Measurements from ENCODE around the gene SLC9B1. TPM values are rescaled to one million over a fixed set of nuclear protein-coding genes. Genes with fewer than 3 reads are reported as not detected.

SLC9B1 gene
- total RNA-seq, 2 experiments from 2014 or later: 3.6 to 3.7 TPM

DNA sequence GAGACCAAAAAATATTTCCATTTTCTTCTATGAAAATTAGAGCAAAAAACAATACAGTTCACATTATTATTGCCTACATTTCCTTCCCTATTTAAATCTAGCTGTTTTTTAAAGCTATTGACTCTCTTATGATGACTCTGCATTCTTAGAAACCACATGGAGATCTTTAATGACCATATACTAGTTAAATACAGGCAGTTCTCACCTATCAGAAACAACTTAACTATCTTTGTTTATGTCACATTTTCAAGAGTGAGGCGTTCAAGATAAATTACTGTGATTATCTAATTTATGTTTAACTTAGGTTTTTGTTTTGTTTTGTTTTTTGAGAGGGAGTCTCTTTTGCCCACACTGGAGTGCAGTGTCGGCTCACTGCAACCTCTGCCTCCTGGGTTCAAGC is 147.7 kb downstream of the SLC9B1 start:
- Mint-ChIP-seq H3K36me3 (ENCODE audit: low read depth) (peaks cover 45% of the 10 kb centered on the region), H3K4me3 (no peak overlapping the region), H3K9me3 (no peaks in the 10 kb centered on the region), H3K4me1 (ENCODE audit: low read depth) (peaks cover 65% of the 10 kb centered on the region), H3K27ac (peak overlapping the region; percentile 6), H3K27me3 (no peaks in the 10 kb centered on the region)
- no peak for DNase-seq
- TF ChIP-seq, protein P1, sequence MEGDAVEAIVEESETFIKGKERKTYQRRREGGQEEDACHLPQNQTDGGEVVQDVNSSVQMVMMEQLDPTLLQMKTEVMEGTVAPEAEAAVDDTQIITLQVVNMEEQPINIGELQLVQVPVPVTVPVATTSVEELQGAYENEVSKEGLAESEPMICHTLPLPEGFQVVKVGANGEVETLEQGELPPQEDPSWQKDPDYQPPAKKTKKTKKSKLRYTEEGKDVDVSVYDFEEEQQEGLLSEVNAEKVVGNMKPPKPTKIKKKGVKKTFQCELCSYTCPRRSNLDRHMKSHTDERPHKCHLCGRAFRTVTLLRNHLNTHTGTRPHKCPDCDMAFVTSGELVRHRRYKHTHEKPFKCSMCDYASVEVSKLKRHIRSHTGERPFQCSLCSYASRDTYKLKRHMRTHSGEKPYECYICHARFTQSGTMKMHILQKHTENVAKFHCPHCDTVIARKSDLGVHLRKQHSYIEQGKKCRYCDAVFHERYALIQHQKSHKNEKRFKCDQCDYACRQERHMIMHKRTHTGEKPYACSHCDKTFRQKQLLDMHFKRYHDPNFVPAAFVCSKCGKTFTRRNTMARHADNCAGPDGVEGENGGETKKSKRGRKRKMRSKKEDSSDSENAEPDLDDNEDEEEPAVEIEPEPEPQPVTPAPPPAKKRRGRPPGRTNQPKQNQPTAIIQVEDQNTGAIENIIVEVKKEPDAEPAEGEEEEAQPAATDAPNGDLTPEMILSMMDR (IDR thresholded peaks at IDR 0.05): no peak
- Histone ChIP-seq H3K4me3 (ENCODE audit: low read length) (no peak overlapping the region), H3K36me3 (ENCODE audit: insufficient read depth, low read length) (peaks cover 21% of the 10 kb centered on the region), H3K4me1 (ENCODE audit: insufficient read depth, low read length) (peaks cover 18% of the 10 kb centered on the region), H3K27me3 (ENCODE audit: control insufficient read depth in 1 of 2, insufficient read depth in 2 of 2, low read length in 2 of 2) (no peaks in the 10 kb centered on the region), H3K27ac (ENCODE audit: low read depth in 1 of 2, low read length in 2 of 2) (no peak overlapping the region), H3K9me3 (ENCODE audit: control insufficient read depth in 1 of 2, insufficient read depth in 1 of 2, low read length in 2 of 2) (no peaks in the 10 kb centered on the region)
- intact Hi-C loops (cut with DNase I, micrococcal nuclease): loop anchor here in 1 of 2 experiments (5.0 kb wide), 2 partner anchors 146 to 424 kb away; partner anchors contain the start of gene SLC9B1
- ChIA-PET CTCF (interaction anchor here (0.5 kb wide), 1 partner anchor 327 kb away, joined by 3 read pairs; no protein-coding TSS in a partner anchor), POLR2A (interaction anchor here (0.8 to 4.3 kb wide), 2 partner anchors 45 to 74 kb away, joined by 3 to 36 read pairs; partner anchors contain the start of gene UBE2D3)
- no peak for ATAC-seq (ENCODE audit: poor library complexity)

- H3K27ac Mint-ChIP-seq: peak overlapping the region; percentile 98
- DNase-seq (peak in 1 of 14 experiments; percentile 15), ATAC-seq (ENCODE audit: poor library complexity) (no peak)
- no peaks in the 10 kb centered on the region for H3K9me3 Mint-ChIP-seq
- H3K27me3 ChIP-seq (ENCODE audit: control insufficient read depth in 1 of 2, insufficient read depth in 2 of 2, low read length in 2 of 2): no peaks in the 10 kb centered on the region
- no peaks in the 10 kb centered on the region for H3K27me3 Mint-ChIP-seq
- intact Hi-C loops (cut with DNase I, micrococcal nuclease): loop anchor here (1.0 to 10.0 kb wide), 6 partner anchors 41 to 422 kb away; partner anchors contain the start of genes MANBA (in 2 of the 2), BDH2 (in 1 of the 2) and SLC9B1 (in 1 of the 2)
- H3K27ac ChIP-seq (ENCODE audit: low read depth in 1 of 2, low read length in 2 of 2): peak overlapping the region; percentile 94 to 96
- peaks cover 7% of the 10 kb centered on the region for H3K36me3 ChIP-seq (ENCODE audit: insufficient read depth, low read length)
- CTCF ChIA-PET: interaction anchor here (0.9 to 2.3 kb wide), 2 partner anchors 42 to 230 kb away, joined by 3 to 27 read pairs; partner anchors contain the start of genes BDH2 and UBE2D3
- H3K9me3 ChIP-seq (ENCODE audit: control insufficient read depth in 1 of 2, insufficient read depth in 1 of 2, low read length in 2 of 2): no peaks in the 10 kb centered on the region
- H3K4me3 Mint-ChIP-seq: peak overlapping the region; percentile 87
- H3K4me3 ChIP-seq (ENCODE audit: low read length): peak overlapping the region; percentile 70
- peaks cover 21% of the 10 kb centered on the region for H3K4me1 ChIP-seq (ENCODE audit: insufficient read depth, low read length)
- POLR2A ChIA-PET: interaction anchor here (0.6 to 5.4 kb wide), 29 partner anchors 12 to 1523 kb away, joined by 3 to 419 read pairs (median 5); partner anchors contain the start of genes MANBA, NFKB1, PPP3CA and SLC39A8
- peaks cover 74% of the 10 kb centered on the region for H3K4me1 Mint-ChIP-seq (ENCODE audit: low read depth)
- H3K36me3 Mint-ChIP-seq (ENCODE audit: low read depth): peaks cover 27% of the 10 kb centered on the region
- TF ChIP-seq, protein P1 (IDR thresholded peaks at IDR 0.05): no peak
These were observed 149.8 kb downstream of the SLC9B1 start for GRCh38 chr4:102869569-102870197.

DNA sequence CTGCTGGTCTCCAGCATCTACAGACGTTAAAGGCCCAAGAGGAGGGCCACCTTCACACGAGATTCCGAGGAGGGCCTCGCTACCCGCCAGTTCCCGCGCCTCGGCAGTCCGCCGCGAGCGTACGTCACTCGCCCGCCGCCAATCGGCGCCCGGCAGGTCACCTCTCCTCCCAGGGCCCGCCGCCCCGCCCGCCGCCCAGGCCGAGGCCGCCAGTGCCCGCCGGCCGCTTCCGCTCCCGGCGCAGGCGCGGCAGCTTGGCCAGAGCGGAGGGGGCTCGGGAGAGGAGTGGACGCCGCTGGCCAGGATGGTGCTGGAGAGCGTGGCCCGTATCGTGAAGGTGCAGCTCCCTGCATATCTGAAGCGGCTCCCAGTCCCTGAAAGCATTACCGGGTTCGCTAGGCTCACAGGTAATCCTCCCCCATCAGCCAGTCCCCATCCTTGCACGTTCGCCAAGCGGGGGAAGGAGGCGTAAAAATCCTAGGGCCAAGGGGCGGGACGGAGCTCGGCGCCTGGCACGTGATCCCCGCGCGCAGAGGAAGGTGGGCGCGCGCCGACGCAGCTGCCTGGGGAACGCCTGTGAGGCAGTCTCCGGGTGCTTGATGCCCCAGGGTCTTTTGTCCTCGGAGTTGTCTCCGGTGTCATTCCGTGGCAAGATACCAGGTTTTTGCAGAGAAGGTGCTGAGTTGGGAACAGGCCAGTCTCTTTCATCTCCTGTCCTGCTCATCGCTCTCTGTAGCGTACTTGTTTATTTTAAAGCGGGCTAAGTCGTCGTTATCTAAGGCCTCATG is 150.5 kb downstream of the SLC9B1 start, which contains the start of gene CISD2:
TSS of gene CISD2 (plus strand) at position 212 of the 788 bp plus-strand sequence. CDS start at position 305, 93 bp downstream.
- no peaks in the 10 kb centered on the region for H3K27me3 Mint-ChIP-seq
- no peaks in the 10 kb centered on the region for H3K9me3 Mint-ChIP-seq
- peak within 1 kb of the TSS; percentile 70 for H3K4me3 ChIP-seq (ENCODE audit: low read length)
- peak within 1 kb of the TSS; percentile 98 for H3K27ac Mint-ChIP-seq
- intact Hi-C loops (cut with DNase I, micrococcal nuclease): loop anchor here (1.0 to 10.0 kb wide), 4 partner anchors 41 to 226 kb away; partner anchors contain the start of genes MANBA (in 2 of the 2) and BDH2 (in 1 of the 2)
- H3K4me3 Mint-ChIP-seq: peak within 1 kb of the TSS; percentile 87
- peaks cover 21% of the 10 kb centered on the region for H3K36me3 Mint-ChIP-seq (ENCODE audit: low read depth)
- peaks cover 21% of the 10 kb centered on the region for H3K4me1 ChIP-seq (ENCODE audit: insufficient read depth, low read length)
- H3K4me1 Mint-ChIP-seq (ENCODE audit: low read depth): peaks cover 77% of the 10 kb centered on the region
- peaks cover 3% of the 10 kb centered on the region for H3K36me3 ChIP-seq (ENCODE audit: insufficient read depth, low read length)
- TF ChIP-seq, protein P1 (IDR thresholded peaks at IDR 0.05): no peak
- DNase-seq (peak; percentile 79 to 96 (median 86)), ATAC-seq (ENCODE audit: poor library complexity) (peak; percentile 81)
- ChIA-PET POLR2A (interaction anchor here (0.6 to 5.4 kb wide), 29 partner anchors 13 to 1522 kb away, joined by 3 to 419 read pairs (median 5); partner anchors contain the start of genes MANBA, NFKB1, PPP3CA and SLC39A8), CTCF (interaction anchor here (0.9 to 2.3 kb wide), 4 partner anchors 15 to 524 kb away, joined by 3 to 27 read pairs (median 3); partner anchors contain the start of genes BDH2, SLC39A8 and UBE2D3)
- no peaks in the 10 kb centered on the region for H3K27me3 ChIP-seq (ENCODE audit: control insufficient read depth in 1 of 2, insufficient read depth in 2 of 2, low read length in 2 of 2)
- no peaks in the 10 kb centered on the region for H3K9me3 ChIP-seq (ENCODE audit: control insufficient read depth in 1 of 2, insufficient read depth in 1 of 2, low read length in 2 of 2)
- peak within 1 kb of the TSS; percentile 94 to 96 for H3K27ac ChIP-seq (ENCODE audit: low read depth in 1 of 2, low read length in 2 of 2)
